ENCODE data around the gene FBXO34.

DNA sequence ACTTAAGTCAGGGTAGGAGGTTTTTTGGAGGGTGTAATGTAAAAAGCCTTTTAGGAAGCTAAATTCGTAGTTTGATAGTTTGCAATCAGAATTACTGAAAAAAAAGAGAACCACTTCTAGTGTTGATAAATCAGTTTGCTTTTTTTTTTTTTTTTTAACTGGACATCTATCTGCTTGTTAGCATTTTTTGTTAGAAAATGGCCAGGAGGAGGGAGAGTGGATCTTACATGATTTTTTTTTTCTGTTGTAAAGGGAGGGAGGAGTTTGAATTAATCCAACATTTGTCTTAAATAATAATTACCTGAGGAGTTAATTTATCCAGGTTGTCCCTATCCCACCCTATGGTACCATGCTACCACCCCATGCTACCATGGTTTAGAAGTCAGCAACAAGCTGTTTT is 1.2 kb downstream of the FBXO34 start:
- TF ChIP-seq, protein P1, sequence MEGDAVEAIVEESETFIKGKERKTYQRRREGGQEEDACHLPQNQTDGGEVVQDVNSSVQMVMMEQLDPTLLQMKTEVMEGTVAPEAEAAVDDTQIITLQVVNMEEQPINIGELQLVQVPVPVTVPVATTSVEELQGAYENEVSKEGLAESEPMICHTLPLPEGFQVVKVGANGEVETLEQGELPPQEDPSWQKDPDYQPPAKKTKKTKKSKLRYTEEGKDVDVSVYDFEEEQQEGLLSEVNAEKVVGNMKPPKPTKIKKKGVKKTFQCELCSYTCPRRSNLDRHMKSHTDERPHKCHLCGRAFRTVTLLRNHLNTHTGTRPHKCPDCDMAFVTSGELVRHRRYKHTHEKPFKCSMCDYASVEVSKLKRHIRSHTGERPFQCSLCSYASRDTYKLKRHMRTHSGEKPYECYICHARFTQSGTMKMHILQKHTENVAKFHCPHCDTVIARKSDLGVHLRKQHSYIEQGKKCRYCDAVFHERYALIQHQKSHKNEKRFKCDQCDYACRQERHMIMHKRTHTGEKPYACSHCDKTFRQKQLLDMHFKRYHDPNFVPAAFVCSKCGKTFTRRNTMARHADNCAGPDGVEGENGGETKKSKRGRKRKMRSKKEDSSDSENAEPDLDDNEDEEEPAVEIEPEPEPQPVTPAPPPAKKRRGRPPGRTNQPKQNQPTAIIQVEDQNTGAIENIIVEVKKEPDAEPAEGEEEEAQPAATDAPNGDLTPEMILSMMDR (IDR thresholded peaks at IDR 0.05), result no peak
- no peak for TF ChIP-seq POLR2A (IDR thresholded peaks at IDR 0.05)

Data from esophagus squamous epithelium (tissue), 4 donors.